Activated T-helper 2 cell treated with anti-CD3 and anti-CD28 coated beads, Interferon-gamma antibody, Interleukin-2, Interleukin-4, amounts not matched to agents 10 μg/mL and 5 μg/mL and 100 μg/mL, durations not matched to agents 14 hours and 24 hours and 36 hours (primary cell): ENCODE results near the gene CREB3L4. TPM values are rescaled to one million over a fixed set of nuclear protein-coding genes. Genes with fewer than 3 reads are reported as not detected.

Experiments
- DNase-seq: peaks from one replicate; pipeline ENCODE4 v3.0.0; 2021; ENCODE audit warnings: low spot score
- H3K27ac Mint-ChIP-seq: one replicate; pipeline ENCODE4 v1.8.0; 2021; ENCODE audit warnings: mixed read lengths
- H3K27me3 Mint-ChIP-seq: one replicate; pipeline ENCODE4 v1.8.0; 2021; ENCODE audit warnings: low read depth, mixed read lengths
- H3K36me3 Mint-ChIP-seq: one replicate; pipeline ENCODE4 v1.8.0; 2021; ENCODE audit warnings: low read depth, mixed read lengths
- H3K4me1 Mint-ChIP-seq: one replicate; pipeline ENCODE4 v1.8.0; 2021; ENCODE audit warnings: low read depth, mixed read lengths
- H3K4me3 Mint-ChIP-seq: one replicate; pipeline ENCODE4 v1.8.0; 2021; ENCODE audit warnings: low read depth, mild to moderate bottlenecking, moderate library complexity, mixed read lengths
- H3K9me3 Mint-ChIP-seq: one replicate; pipeline ENCODE4 v1.8.0; 2021; ENCODE audit warnings: mixed read lengths
- intact Hi-C: fragments of 100-400 bp; cut with micrococcal nuclease; formaldehyde crosslinking; loops from one replicate; pipeline ENCODE4 v1.15.1; 2023
- total RNA-seq: library from RNA; stranded (reverse); gene quantifications from 2 replicates; pipeline ENCODE4 v1.2.3, GENCODE V29; 2022

The CREB3L4 gene
- total RNA-seq, 1 donor from 2014 or later: 12.5 TPM

DNA sequence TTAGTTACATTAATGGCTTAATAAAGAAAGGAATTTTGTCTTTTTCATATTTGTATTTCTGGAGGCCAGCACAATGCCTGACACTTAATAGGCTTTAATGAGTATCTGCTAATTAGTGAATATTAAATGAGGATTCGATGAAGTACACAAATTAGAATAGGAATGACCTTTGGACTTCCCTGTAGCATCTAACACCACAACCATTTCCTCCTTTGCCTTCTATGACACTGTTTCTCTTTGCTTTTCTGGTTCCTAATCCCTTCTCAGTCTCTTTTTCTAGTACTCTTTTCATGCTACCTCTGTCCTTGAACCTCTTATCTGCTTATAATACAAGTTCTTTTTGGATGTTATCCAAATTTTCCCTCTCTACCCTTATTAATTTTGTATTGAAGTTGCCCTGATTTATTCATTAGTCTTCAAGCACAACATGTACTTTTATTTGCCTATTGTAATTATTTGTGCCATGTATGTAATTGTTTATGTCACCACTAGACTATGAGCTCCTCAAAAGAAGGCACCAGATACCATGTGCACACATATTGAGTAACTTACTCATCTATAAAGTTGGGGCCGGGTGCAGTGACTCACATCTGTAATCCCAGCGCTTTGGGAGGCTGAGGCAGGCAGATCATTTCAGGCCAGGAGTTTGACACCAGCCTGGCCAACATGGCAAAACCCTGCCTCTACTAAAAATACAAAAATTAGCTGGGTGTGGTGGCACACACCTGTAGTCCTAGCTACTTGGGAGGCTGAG lies 46.6 kb downstream of the CREB3L4 start:
- Mint-ChIP-seq H3K9me3 (no peaks in the 10 kb centered on the region), H3K4me3 (no peak overlapping the region), H3K36me3 (no peaks in the 10 kb centered on the region), H3K4me1 (peaks cover 2% of the 10 kb centered on the region), H3K27me3 (no peaks in the 10 kb centered on the region), H3K27ac (no peak overlapping the region)
- intact Hi-C loops: no loop called here
- no peak for DNase-seq

DNA sequence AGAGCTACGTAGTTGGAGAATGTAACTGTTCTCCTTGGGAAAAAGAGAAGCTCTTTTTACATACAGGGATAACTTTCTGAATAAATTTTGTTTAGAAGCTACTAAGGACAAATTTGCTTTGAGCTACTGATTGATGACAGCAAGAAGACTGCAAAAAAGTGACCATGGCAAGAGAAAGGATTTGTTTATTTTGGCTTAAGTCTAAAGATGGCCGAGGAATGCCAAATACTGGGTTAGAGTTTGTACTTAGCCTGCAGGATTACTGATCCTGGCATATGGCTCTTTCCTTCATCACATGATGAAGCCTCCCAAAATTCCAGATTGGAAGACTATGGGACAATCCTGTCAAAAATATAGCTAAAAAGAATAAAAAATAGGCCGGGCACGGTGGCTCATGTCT lies 51.6 kb downstream of the CREB3L4 start:
- DNase-seq: no peak
- no peak overlapping the region for H3K4me3 Mint-ChIP-seq
- intact Hi-C loops: no loop called here
- no peaks in the 10 kb centered on the region for H3K27me3 Mint-ChIP-seq
- peaks cover 2% of the 10 kb centered on the region for H3K4me1 Mint-ChIP-seq
- H3K36me3 Mint-ChIP-seq: no peaks in the 10 kb centered on the region
- H3K27ac Mint-ChIP-seq: no peak overlapping the region
- H3K9me3 Mint-ChIP-seq: no peaks in the 10 kb centered on the region

DNA sequence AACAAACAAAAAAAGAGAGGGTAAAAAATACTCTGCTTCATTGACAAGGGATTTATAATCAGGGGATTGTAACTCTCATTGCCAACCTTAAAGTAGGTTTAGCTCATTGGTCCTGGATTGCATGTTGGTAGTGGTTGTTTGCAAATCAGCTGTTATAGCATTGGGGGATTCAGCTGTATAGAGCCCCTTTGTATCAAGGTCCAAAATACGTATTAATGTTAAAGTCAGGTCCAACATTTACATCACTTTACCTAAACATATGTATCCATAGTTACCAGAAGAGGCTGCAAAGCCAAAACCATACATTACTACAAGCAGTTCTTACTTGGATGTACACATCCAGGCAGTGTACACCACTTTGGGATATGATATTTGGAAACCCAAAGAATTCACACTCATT lies 52.2 kb downstream of the CREB3L4 start:
- no peaks in the 10 kb centered on the region for H3K27me3 Mint-ChIP-seq
- H3K4me1 Mint-ChIP-seq: no peaks in the 10 kb centered on the region
- no peaks in the 10 kb centered on the region for H3K9me3 Mint-ChIP-seq
- H3K4me3 Mint-ChIP-seq: no peak overlapping the region
- no peaks in the 10 kb centered on the region for H3K36me3 Mint-ChIP-seq
- no peak for DNase-seq
- intact Hi-C loops: no loop called here
- H3K27ac Mint-ChIP-seq: no peak overlapping the region

Other genes with a start within 250 kb of the CREB3L4 start
- 53.8 and 54.0 TPM in 2 replicates for gene INTS3, start 239.9 kb upstream of the CREB3L4 start, total RNA-seq
- gene SLC27A3, start 192.5 kb upstream of the CREB3L4 start, total RNA-seq: 11.5 and 13.7 TPM in 2 replicates
- 70.0 and 70.2 TPM in 2 replicates for gene GATAD2B, start 44.9 kb upstream of the CREB3L4 start, total RNA-seq
- 124 TPM in 2 replicates for gene DENND4B, start 21.2 kb upstream of the CREB3L4 start, total RNA-seq
- gene CRTC2, start 9.3 kb upstream of the CREB3L4 start, total RNA-seq: 71.6 and 79.1 TPM in 2 replicates
- 74.8 and 76.5 TPM in 2 replicates for gene SLC39A1, start 4.4 kb upstream of the CREB3L4 start, total RNA-seq
- 148 and 152 TPM in 2 replicates for gene JTB, start 9.8 kb downstream of the CREB3L4 start, total RNA-seq
- 5.7 and 7.6 TPM in 2 replicates for gene RAB13, start 18.4 kb downstream of the CREB3L4 start, total RNA-seq
- 1,296 and 1,372 TPM in 2 replicates for gene RPS27, start 22.9 kb downstream of the CREB3L4 start, total RNA-seq
- gene NUP210L, start 187.2 kb downstream of the CREB3L4 start, total RNA-seq: 0.05 and 0.07 TPM in 2 replicates
- 696 and 759 TPM in 2 replicates for gene TPM3, start 224.2 kb downstream of the CREB3L4 start, total RNA-seq
- not detected in 2 replicates for gene CFAP141, start 238.4 kb downstream of the CREB3L4 start, total RNA-seq